HCT116 (cell line): ENCODE measurements around the gene LSM12. TPM values are rescaled to one million over a fixed set of nuclear protein-coding genes. Genes with fewer than 3 reads are reported as not detected.

Experiments
- ATAC-seq: fragments of 200-7000 bp; cut with Tn5 transposase; 2 replicates; pipeline ENCODE4 v1.9.1; 2020; ENCODE audit warnings: mild to moderate bottlenecking, moderate library complexity
- BruUV-seq: library from RNA; stranded (reverse); fragments of 400-500 nt; replicated peaks from 2 replicates; lab custom pipeline; 2021; lab: Mats Ljungman, UMichigan
- CTCF ChIA-PET: fragments of 300-600 bp; sonication (Branson Sonifier 250); formaldehyde crosslinking; loops from one replicate; lab custom pipeline; 2021; ENCODE audit warnings: antibody characterized with exemption; lab: Charles Lee
- POLR2A ChIA-PET: fragments of 300-600, 350-600 bp; sonication (Branson Sonifier 250); formaldehyde crosslinking; loops from one replicate; lab custom pipeline; 2021; ENCODE audit warnings: antibody characterized with exemption; lab: Charles Lee
- RAD21 ChIA-PET, 2 experiments: fragments of 300-600 bp; sonication (Branson Sonifier 250); formaldehyde crosslinking; loops; one replicate each; lab custom pipeline; 2023; ENCODE audit warnings: low total read pairs in 2 of 2; ENCODE audit not compliant: uncharacterized antibody in 2 of 2, unreplicated experiment in 2 of 2, low non-redundant PET in 1 of 2; lab: Charles Lee
- DNase-seq: peaks from one replicate; pipeline ENCODE4 v3.0.0-alpha.2; 2010; ENCODE audit warnings: low read depth, low spot score
- H2AFZ ChIP-seq: fragments of 200-600 bp; shearing (Covaris generic), sonication (generic); 2 replicates; pipeline ENCODE4 v1.6.1; 2017; ENCODE audit warnings: low read depth, mixed run types, mixed read lengths, antibody characterized with exemption, low read length; ENCODE audit not compliant: poor library complexity, severe bottlenecking
- H3K27ac ChIP-seq: 2 replicates; pipeline ENCODE4 v1.5.1; 2012; ENCODE audit warnings: low read depth, low read length
- H3K27me3 ChIP-seq: fragments of 200-600 bp; sonication (generic); 2 replicates; pipeline ENCODE4 v1.6.1; 2016; ENCODE audit warnings: mixed run types, low read length, mixed read lengths; ENCODE audit not compliant: insufficient read depth
- H3K36me3 ChIP-seq, 2 experiments: fragments of 200-500 bp in 1 of 2; fragments of 200-600 bp in 1 of 2; sonication (Bioruptor generic) in 1 of 2; sonication (generic) in 1 of 2; 2 replicates each; pipeline versions ENCODE4 v1.5.1 to v1.6.1; 2014 to 2016; ENCODE audit warnings: low read length in 2 of 2, inconsistent platforms in 1 of 2, mixed read lengths in 1 of 2, mixed run types in 1 of 2; ENCODE audit not compliant: insufficient read depth in 2 of 2, control insufficient read depth in 1 of 2
- H3K4me1 ChIP-seq, 2 experiments: fragments of 200-600 bp in 1 of 2; sonication (generic) in 1 of 2; 2 replicates each; pipeline versions ENCODE4 v1.5.1 to v1.6.1; 2012 to 2017; ENCODE audit warnings: low read length in 2 of 2, inconsistent platforms in 1 of 2, mild to moderate bottlenecking in 1 of 2, mixed read lengths in 1 of 2, mixed run types in 1 of 2, moderate library complexity in 1 of 2; ENCODE audit not compliant: insufficient read depth in 2 of 2, control insufficient read depth in 1 of 2
- H3K4me2 ChIP-seq: fragments of 200-600 bp; sonication (generic); 2 replicates; pipeline ENCODE4 v1.6.1; 2017; ENCODE audit warnings: mixed run types, low read length, mixed read lengths
- H3K4me3 ChIP-seq, 2 experiments: fragments of 200-600 bp in 1 of 2; sonication (generic) in 1 of 2; replicated peaks in 1 of 2; 2 replicates each; pipeline ENCODE4 v1.5.1; 2011 to 2016; ENCODE audit warnings: low read length in 2 of 2, control low read depth in 1 of 2, low read depth in 1 of 2, mild to moderate bottlenecking in 1 of 2, mixed read lengths in 1 of 2, mixed run types in 1 of 2
- H3K79me2 ChIP-seq: fragments of 200-600 bp; sonication (generic); 2 replicates; pipeline ENCODE4 v1.6.1; 2017; ENCODE audit warnings: mild to moderate bottlenecking, mixed run types, low read length, moderate library complexity, mixed read lengths; ENCODE audit not compliant: insufficient read depth
- H3K9ac ChIP-seq: fragments of 200-600 bp; sonication (generic); 2 replicates; pipeline ENCODE4 v1.6.1; 2016; ENCODE audit warnings: low read length, mixed read lengths
- H3K9me2 ChIP-seq: fragments of 200-600 bp; sonication (generic), shearing (Covaris generic); 2 replicates; pipeline ENCODE4 v1.6.1; 2017; ENCODE audit warnings: mixed run types, mild to moderate bottlenecking, moderate library complexity; ENCODE audit not compliant: insufficient read depth
- H3K9me3 ChIP-seq, 2 experiments: fragments of 200-500 bp in 1 of 2; fragments of 200-600 bp in 1 of 2; sonication (Bioruptor generic) in 1 of 2; sonication (generic) in 1 of 2; 2 replicates each; pipeline ENCODE4 v1.6.1; 2014 to 2017; ENCODE audit warnings: low read length in 2 of 2, mixed read lengths in 2 of 2, inconsistent platforms in 1 of 2, low read depth in 1 of 2, mild to moderate bottlenecking in 1 of 2, mixed run types in 1 of 2, moderate library complexity in 1 of 2; ENCODE audit not compliant: control insufficient read depth in 1 of 2, insufficient read depth in 1 of 2
- H4K20me1 ChIP-seq: fragments of 200-600 bp; sonication (generic), shearing (Covaris generic); 2 replicates; pipeline ENCODE4 v1.6.1; 2017; ENCODE audit warnings: mixed run types, mild to moderate bottlenecking, moderate library complexity; ENCODE audit not compliant: insufficient read depth
- CEBPB ChIP-seq: IDR thresholded peaks from 2 replicates; pipeline ENCODE4 v1.6.1; 2012; ENCODE audit warnings: low read depth
- EZH2phosphoT487 ChIP-seq: fragments of 200-600 bp; IDR thresholded peaks from 2 replicates; pipeline ENCODE4 v1.6.1; 2018; ENCODE audit warnings: antibody characterized with exemption, borderline replicate concordance
- JUND ChIP-seq: IDR thresholded peaks from 2 replicates; pipeline ENCODE4 v1.6.1; 2012
- MAX ChIP-seq: IDR thresholded peaks from 2 replicates; pipeline ENCODE4 v1.6.1; 2012
- POLR2AphosphoS5 ChIP-seq: IDR thresholded peaks from 2 replicates; pipeline ENCODE4 v1.6.1; 2011; ENCODE audit warnings: mild to moderate bottlenecking, low read depth, low read length, moderate library complexity
- SIN3A ChIP-seq: IDR thresholded peaks from 2 replicates; pipeline ENCODE4 v1.6.1; 2012; ENCODE audit warnings: low read depth
- YY1 ChIP-seq: IDR thresholded peaks from 2 replicates; pipeline ENCODE4 v1.6.1; 2011; ENCODE audit warnings: low read length, low read depth, moderate library complexity, mild to moderate bottlenecking; ENCODE audit not compliant: insufficient replicate concordance; ENCODE audit errors: extremely low read depth
- ZFX ChIP-seq: fragments of 450-650 bp; IDR thresholded peaks from 2 replicates; pipeline ENCODE4 v1.6.1; 2017
- ZNF274 ChIP-seq: fragments of 200-500 bp; sonication (Bioruptor generic); IDR thresholded peaks from 2 replicates; pipeline ENCODE4 v1.6.1; 2014; ENCODE audit warnings: mild to moderate bottlenecking, low read depth, low read length, inconsistent platforms
- intact Hi-C: fragments of 100-400 bp; cut with micrococcal nuclease; formaldehyde crosslinking; loops from 2 replicates; pipeline ENCODE4 v1.10.0; 2022
- total RNA-seq: library from RNA; stranded (reverse); gene quantifications from one replicate; pipeline ENCODE4 v1.2.1, GENCODE V29; 2021; ENCODE audit not compliant: unreplicated experiment
- TF ChIP-seq, protein P1 (sequence below), 3 experiments: fragments of 200-600 bp in 1 of 3; sonication (generic) in 1 of 3; IDR thresholded peaks in 2 of 3; conservative IDR thresholded peaks in 1 of 3; 2 replicates each; pipeline ENCODE4 v1.5.1; 2012 to 2017; ENCODE audit warnings: low read depth in 2 of 3, low read length in 2 of 3, antibody characterized with exemption in 1 of 3, borderline replicate concordance in 1 of 3, control low read depth in 1 of 3, mild to moderate bottlenecking in 1 of 3, mixed read lengths in 1 of 3, mixed run types in 1 of 3, moderate library complexity in 1 of 3; ENCODE audit not compliant: insufficient read depth in 1 of 3

LSM12 gene
- total RNA-seq, 1 experiment from 2014 or later = 99.6 TPM

DNA sequence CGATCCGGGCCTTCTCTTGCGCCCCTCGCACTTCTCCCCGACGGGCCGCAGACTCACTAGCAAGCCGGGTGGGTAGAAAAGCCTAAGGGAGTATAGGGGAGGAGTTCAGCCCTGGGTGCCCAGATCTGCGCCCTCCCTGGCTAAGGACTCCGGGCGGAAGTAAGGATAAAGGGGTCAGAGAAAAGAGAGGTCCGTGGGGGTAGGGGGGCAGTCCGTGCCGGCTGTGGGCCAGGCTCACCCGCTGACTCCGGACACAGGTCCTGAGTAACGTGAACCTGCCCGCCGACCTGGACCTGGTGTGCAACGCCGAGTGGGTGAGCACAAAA, 60.2 kb downstream of the LSM12 start:
- H4K20me1 ChIP-seq = no peaks in the 10 kb centered on the region
- H3K9me3 ChIP-seq = no peaks in the 10 kb centered on the region
- ChIA-PET CTCF (no interaction called here), POLR2A (no interaction called here), RAD21 (no interaction called here)
- TF ChIP-seq ZFX (peak; percentile 33; the same call in 1 of the 2 replicates), JUND (no peak), CEBPB (no peak), ZNF274 (no peak), SIN3A (0 out of 2 replicates have a peak, but pooled peaks have one; percentile 7)
- TF ChIP-seq, protein P1, sequence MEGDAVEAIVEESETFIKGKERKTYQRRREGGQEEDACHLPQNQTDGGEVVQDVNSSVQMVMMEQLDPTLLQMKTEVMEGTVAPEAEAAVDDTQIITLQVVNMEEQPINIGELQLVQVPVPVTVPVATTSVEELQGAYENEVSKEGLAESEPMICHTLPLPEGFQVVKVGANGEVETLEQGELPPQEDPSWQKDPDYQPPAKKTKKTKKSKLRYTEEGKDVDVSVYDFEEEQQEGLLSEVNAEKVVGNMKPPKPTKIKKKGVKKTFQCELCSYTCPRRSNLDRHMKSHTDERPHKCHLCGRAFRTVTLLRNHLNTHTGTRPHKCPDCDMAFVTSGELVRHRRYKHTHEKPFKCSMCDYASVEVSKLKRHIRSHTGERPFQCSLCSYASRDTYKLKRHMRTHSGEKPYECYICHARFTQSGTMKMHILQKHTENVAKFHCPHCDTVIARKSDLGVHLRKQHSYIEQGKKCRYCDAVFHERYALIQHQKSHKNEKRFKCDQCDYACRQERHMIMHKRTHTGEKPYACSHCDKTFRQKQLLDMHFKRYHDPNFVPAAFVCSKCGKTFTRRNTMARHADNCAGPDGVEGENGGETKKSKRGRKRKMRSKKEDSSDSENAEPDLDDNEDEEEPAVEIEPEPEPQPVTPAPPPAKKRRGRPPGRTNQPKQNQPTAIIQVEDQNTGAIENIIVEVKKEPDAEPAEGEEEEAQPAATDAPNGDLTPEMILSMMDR (IDR thresholded peaks at IDR 0.05 in 2 of 3, conservative IDR thresholded peaks at IDR 0.05 in 1 of 3; ENCODE audit: borderline replicate concordance in 1 of 3, insufficient read depth in 1 of 3, low read depth in 2 of 3, low read length in 2 of 3) = no peak
- TSS peak; percentile 63 for BruUV-seq
- peaks cover 36 to 82% of the 10 kb centered on the region in 2 experiments for H3K4me1 ChIP-seq
- no peaks in the 10 kb centered on the region for H3K27me3 ChIP-seq
- no peak overlapping the region for H2AFZ ChIP-seq
- peak overlapping the region; percentile 99 for H3K4me2 ChIP-seq
- H3K9ac ChIP-seq = peak overlapping the region; percentile 86
- H3K79me2 ChIP-seq = peaks cover 32% of the 10 kb centered on the region; the same call in 1 of the 2 replicates
- no peak for DNase-seq
- H3K27ac ChIP-seq = peak overlapping the region; percentile 83
- peaks cover 10 to 21% of the 10 kb centered on the region in 2 experiments; a peak in 3 of 4 replicates for H3K36me3 ChIP-seq
- no peaks in the 10 kb centered on the region for H3K9me2 ChIP-seq
- peak; percentile 28 for ATAC-seq
- peak overlapping the region; percentile 87 to 92 for H3K4me3 ChIP-seq
- intact Hi-C loops = no loop called here

- H3K36me3 ChIP-seq = peaks cover 10 to 21% of the 10 kb centered on the region in 2 experiments; a peak in 3 of 4 replicates
- no peak overlapping the region for H2AFZ ChIP-seq
- H3K27me3 ChIP-seq = no peaks in the 10 kb centered on the region
- H3K27ac ChIP-seq = peak overlapping the region; percentile 83
- H4K20me1 ChIP-seq = no peaks in the 10 kb centered on the region
- peaks cover 32% of the 10 kb centered on the region; the same call in 1 of the 2 replicates for H3K79me2 ChIP-seq
- H3K4me2 ChIP-seq = peak overlapping the region; percentile 99
- no peaks in the 10 kb centered on the region for H3K9me3 ChIP-seq
- peaks cover 36 to 77% of the 10 kb centered on the region in 2 experiments for H3K4me1 ChIP-seq
- ChIA-PET RAD21 (no interaction called here), CTCF (no interaction called here), POLR2A (no interaction called here)
- DNase-seq (no peak), ATAC-seq (peak; percentile 57)
- H3K9me2 ChIP-seq = no peaks in the 10 kb centered on the region
- TF ChIP-seq POLR2AphosphoS5 = peak; percentile 38; the same call in 1 of the 2 replicates
- no peak for TF ChIP-seq EZH2phosphoT487
- TF ChIP-seq YY1 = peak; percentile 56
- TF ChIP-seq ZFX = peak; percentile 79; the same call in 1 of the 2 replicates
- TF ChIP-seq, protein P1 (IDR thresholded peaks at IDR 0.05 in 2 of 3, conservative IDR thresholded peaks at IDR 0.05 in 1 of 3; ENCODE audit: borderline replicate concordance in 1 of 3, insufficient read depth in 1 of 3, low read depth in 2 of 3, low read length in 2 of 3) = peak in 1 of 3 experiments; percentile 45; a peak in 2 of 6 replicates
- peak; percentile 62 for TF ChIP-seq MAX
- intact Hi-C loops = no loop called here
- H3K4me3 ChIP-seq = peak overlapping the region; percentile 87 to 92
- H3K9ac ChIP-seq = peak overlapping the region; percentile 86
- no TSS peak for BruUV-seq
Measured at GRCh38 chr17:44005527-44006271, 60.8 kb downstream of the LSM12 start.
